HG02610 (cell line): Measurements from ENCODE around the gene TMCO1.
A peak's percentile ranks its signal among the peaks of the same experiment; 100 is the strongest.
"Not testable (repeated sequence)": the region's sequence is repeated elsewhere in the genome, so short reads cannot be mapped to it uniquely, and the experiment has no call there.

Experiments
- ATAC-seq: cut with Tn5 transposase; IDR thresholded peaks from one replicate; pipeline ENCODE4 v1.9.1; 2021; ENCODE audit warnings: mild to moderate bottlenecking, moderate library complexity; ENCODE audit not compliant: unreplicated experiment

TMCO1 gene, protein sequence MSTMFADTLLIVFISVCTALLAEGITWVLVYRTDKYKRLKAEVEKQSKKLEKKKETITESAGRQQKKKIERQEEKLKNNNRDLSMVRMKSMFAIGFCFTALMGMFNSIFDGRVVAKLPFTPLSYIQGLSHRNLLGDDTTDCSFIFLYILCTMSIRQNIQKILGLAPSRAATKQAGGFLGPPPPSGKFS

DNA sequence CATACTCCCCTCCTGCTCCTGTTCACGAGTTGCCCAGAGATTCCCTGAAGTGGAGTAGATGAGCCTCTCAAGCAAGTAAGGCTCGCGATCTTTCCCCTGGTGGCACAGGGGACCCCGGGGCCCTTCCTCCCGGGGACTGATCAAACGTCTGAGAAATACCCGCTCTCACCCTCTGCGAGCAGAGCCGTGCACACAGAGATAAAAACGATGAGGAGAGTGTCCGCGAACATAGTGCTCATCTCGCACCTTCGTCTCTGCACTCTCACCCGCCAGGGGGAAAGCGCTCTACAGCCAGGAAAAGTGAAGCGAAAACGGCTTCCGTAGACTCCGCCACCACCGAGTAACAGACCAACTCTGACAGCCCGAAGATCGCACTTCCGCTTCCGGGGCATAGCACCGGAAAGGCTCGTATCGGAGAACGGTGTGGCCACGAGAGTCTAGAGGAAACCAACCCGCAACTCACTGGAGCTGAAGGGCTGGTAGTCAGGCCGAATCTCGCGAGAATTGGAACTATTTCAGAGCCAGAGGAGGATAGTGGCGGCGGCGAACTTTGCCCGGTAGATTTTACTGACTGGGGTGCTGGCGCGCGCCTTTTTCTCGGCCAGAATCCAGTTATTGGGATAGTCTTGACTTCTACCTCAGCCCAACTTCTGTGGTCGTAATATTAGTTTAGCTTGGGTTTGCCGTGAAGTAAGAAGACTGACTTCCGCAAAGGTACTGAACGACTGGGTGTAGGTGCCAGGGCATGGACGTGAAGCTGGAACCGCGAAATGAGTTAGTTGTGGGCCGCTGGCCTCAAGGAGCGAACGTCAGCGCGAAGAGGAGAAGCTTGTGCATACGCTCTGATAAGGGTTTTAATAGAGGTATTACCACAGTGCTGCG, at the start of gene TMCO1:
Gene TMCO1 (minus strand): TSS at position 356 of the 882 bp plus-strand sequence. CDS start 117 bp downstream, at position 239.
- peak; percentile 99 for ATAC-seq

DNA sequence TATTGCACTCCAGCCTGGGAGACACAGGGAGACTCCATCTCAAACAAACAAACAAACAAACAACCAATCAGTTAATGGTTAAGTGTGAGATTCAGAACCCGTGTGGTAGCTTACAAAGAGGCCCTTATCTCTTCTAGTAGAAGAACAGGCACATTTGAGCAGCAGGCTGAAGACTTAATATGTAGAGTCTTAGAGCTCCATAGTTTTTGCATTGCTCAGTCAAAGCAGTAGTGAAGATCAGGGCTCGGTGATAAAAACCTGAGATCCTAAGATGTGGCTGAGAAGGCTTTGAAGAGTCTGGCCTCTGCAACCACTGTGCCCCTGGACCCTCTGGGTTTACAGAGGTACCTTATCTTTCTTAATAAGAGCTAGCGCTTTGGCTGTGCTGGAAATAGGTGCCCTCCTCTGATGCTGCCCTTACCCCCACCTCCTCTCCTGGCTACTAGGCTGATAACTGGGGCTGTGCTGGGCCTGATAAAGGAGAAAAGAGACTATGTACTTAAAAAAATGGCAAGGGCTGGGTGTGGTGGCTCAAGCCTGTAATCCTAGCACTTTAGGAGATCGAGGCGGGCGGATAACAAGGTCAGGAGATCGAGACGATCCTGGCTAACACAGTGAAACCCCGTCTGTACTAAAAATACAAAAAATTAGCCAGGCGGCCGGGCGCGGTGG, 48.3 kb upstream of the TMCO1 start:
- no peak for ATAC-seq

DNA sequence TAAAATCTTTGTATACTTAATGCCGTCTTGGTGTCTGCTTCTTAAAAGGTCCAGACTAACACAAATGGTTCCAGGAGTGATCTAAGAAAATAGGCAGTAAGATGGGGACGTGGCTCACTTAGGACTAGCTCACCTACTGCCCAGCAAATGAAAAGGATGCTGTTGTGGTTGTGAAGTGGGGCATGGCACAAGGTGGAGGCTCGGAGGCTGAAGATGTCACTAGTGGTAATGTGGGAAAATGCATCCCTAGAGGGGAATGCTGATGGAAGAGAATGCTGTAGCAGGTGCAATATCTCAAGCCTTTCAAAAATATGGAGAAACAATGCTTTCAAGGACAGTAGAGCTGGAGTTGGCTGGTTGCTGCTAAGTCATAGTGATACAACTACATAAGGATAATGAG, 47.5 kb upstream of the TMCO1 start:
- ATAC-seq, result no peak

DNA sequence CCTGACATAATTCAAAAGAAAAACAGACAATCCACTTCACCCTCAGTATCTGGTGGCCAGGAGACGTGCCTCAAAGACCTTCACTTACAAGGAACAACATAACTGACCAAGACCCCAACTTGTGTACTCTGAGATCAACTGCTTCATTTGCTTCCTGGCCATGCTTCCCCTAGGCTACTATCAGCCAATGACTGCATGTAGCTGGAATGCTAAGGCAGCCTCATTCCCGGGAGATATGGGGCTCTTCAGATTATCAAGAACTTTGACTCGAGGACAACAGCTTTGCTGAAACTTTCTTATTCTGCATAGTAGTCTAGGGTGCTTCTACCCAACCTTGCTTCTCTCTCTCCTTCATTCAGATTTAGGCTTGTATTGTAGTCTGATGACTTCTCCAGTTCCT, 47.1 kb upstream of the TMCO1 start:
- ATAC-seq, result no peak

DNA sequence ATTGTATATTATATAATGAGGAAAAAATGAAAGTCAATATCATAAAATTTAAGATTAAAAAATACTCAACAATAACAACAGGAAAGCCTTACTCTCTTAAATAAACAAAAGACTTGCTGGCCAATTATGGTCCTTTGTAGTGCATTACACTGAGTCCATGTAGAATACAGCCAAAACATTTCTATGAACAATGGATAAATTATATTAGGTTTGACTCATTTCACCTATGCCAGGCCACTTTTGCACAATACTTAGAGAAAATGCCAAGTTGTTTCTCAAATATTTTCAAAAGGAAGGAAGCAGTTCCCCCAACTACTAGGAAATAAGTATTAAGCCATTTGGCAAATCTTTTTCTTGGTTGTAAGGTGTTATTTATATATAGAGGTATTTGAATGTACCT, 38.9 kb upstream of the TMCO1 start:
- ATAC-seq, result no peak

DNA sequence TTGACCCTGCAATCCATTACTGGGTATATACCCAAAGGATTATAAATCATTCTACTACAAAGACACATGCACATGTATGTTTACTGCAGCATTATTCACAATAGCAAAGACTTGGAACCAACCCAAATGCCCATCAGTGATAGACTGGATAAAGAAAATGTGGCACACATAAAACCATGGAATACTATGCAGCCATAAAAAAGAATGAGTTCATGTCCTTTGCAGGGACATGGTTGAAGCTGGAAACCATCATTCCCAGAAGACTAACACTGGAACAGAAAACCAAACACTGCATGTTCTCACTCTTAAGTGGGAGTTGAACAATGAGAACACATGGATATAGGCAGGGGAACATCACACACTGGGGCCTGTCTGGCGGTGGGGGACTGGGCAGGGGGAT, 35.8 kb upstream of the TMCO1 start:
- ATAC-seq, result not testable (repeated sequence)

DNA sequence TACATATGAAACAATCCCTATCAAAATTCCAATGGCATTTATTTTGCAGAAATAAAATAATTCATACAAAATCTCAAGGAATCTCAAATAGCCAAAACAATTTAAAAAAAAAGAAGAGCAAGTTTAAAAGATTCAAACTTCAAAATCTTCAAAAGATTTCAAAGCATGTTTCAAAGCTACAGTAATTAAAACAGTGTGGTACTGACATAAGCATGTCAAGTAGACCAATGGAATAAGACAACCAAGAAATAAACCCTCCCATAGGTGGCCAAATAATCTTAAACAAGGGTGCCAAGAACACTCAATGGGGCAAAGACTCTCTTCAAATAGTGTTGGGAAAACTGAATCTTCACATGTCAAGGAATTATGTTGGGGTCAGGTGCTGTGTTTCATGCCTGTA, 30.7 kb upstream of the TMCO1 start:
- no peak for ATAC-seq

DNA sequence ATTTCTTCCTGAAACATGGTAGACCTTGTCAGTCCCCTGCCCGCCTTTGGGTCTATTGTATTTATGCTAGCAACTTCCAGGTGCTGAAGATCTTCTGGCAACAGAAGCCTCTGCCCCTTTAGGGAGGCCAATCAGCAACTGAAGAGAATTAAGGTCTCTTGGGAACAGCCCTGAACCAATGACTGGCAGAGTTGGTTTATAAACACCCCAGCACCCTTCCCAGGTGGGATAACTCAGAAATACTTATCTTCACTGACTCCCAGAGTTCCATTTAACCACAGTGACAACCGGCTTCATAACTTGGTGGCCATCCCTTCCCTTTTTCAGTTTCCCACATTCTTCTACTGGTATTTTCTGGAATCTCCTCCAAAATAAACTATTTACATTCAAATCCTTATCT, 27.2 kb upstream of the TMCO1 start:
- ATAC-seq, result no peak

DNA sequence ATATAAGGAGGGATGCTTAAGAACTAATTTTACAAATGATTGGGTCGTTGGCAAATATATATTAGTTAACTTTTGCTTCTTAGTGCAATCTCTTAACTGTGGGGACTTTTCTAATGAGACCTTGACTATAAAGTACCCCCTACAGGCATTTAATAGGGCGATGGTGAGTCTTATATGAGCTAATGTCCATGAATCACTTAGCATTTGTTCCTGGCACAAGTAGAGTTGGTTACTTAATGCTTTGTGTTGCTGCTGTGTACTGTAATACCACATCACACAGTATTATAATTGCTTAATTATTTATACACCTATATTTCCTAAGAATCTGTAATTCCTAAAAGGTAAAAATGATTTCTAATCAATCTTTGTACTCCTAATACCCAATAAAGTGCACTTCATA, 25.3 kb upstream of the TMCO1 start:
- no peak for ATAC-seq

DNA sequence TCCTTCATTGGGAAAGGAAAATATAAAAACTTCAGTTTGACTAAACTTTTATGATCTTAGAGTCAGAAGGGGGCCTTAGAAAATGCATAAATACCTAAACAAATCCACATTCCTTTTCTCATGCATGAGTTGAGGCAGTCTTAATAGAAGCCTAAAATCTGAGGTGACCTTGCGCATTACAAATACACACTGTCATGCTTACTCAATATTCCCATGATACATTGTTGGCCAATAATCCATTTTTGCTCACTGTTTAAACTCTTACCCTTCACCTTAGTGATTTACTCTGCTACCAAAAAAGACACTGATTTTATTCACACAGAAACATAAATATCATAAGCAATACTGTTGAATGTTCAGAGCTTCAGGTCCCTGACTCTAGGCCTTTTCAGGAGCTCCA, 19.1 kb upstream of the TMCO1 start:
- ATAC-seq, result no peak

DNA sequence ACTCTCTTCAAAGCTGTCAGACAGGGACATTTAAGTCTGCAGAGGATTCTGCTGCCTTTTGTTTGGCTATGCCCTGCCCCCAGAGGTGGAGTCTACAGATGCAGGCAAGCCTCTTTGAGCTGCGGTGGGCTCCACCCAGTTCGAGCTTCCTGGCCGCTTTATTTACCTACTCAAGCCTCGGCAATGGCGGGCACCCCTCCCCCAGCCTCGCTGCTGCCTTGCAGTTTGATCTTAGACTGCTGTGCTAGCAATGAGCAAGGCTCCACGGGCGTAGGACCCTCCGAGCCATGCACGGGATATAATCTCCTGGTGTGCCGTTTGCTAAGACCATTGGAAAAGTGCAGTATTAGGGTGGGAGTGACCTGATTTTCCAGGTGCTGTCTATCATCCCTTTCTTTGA, 14.9 kb upstream of the TMCO1 start:
- ATAC-seq, result not testable (repeated sequence)

DNA sequence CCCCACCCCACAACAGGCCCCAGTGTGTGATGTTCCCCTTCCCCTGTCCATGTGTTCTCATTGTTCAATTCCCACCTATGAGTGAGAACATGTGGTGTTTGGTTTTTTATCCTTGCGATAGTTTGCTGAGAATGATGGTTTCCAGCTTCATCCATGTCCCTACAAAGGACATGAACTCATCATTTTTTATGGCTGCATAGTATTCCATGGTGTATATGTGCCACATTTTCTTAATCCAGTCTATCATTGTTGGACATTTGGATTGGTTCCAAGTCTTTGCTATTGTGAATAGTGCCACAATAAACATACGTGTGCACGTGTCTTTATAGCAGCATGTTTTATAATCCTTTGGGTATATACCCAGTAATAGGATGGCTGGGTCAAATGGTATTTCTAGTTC, 9.5 kb upstream of the TMCO1 start:
- ATAC-seq, result not testable (repeated sequence)

DNA sequence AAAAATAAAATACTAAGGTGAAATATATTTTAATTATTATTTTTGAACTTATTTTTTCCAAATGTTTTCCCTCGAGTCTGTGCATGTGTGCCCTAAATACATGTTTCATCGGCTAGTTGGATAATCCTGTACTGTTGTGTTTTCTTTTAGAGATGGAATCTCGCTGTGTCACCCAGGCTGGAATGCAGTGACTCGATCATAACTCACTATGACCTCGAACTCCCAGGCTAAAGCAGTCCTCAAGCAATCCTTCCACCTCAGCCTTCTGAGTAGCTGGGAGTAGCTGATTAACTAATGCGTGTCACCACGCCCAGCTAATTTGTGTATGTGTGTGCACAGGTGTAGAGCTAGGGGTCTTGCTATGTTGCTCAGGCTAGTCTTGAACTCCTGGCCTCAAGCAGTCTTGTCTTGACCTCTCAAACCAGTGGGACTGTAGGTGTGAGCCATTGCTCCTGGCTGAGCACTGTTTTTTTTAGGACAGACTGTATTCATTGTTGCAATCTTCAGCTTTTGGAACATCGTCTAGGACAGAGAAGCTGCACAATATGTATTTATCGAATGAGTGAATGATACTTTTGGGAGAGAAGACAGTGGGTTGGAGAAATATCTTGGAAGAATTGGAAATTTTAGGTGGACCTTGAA, 4.8 kb upstream of the TMCO1 start:
- ATAC-seq, result no peak

DNA sequence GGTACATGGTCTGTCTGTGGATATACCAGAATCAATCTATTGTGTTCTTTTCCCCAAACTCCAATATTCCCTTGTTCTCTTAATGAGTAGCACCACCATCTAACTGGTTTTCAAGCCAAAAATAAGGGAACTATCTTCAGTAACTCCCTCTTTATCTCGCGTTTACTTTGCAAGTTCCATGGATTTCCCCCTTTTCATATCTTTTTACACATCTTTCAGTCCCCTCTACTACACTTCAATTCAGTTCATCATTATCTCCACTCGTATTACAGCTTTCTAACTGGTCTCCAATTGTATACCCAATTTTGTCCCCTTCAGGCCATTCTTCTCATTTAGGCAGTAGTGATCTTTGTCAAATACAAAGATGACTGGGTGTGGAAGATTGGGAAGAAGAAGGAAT, 4.1 kb upstream of the TMCO1 start:
- no peak for ATAC-seq

DNA sequence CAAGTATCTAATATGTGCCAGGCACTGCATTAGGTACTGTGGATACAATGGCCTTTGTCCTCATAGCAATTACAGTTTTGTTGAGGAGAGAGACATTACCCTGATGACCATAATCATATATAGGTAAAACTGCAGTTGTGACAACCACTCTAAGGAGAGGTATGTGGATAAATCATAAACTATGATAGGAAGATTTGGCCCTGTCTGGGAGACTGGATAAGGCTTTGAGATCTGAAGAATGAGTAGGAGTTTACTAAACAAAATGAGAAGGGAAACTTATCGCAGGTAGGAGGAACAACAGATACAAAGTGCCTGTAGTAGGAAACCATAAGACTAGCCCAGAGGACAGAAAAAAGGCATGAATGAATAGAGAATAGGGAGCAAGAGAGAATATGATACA, 4.4 kb downstream of the TMCO1 start:
- ATAC-seq, result no peak

DNA sequence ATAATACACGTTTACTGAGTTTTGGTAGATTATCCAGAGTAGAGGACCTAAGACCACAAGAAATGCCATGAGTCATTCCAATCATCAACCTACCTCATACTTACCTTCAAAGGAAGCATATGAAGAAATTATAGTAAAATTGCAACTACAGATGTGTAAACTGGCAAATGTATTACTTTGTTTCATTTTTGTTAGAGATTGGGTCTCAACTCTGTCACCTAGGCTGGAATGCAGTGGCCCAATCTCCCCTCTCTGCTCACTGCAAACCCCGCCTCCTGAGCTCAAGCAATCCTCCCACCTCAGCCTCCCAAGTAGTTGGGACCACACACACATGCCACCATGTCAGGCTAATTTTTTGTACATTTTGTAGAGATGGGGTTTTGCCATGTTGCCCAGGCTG, 5.2 kb downstream of the TMCO1 start:
- peak; percentile 43 for ATAC-seq

DNA sequence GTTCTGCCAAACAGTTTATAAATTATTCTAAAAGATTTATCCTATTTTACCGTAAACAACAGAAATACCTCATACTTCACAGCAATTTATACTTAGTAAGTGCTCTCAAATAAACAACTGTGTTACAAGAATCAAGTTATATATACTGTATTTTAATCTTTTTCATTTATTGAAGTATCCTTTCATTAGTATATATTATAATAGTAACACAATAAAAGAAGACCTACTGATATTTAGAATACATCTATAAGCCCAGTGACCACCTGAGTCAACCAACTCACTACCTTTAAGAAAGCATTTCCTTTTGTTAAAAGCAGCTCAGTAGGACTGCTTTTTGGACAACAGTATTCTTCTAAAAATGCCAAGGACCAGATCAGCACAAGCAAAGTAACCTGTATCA, 5.9 kb downstream of the TMCO1 start:
- no peak for ATAC-seq

DNA sequence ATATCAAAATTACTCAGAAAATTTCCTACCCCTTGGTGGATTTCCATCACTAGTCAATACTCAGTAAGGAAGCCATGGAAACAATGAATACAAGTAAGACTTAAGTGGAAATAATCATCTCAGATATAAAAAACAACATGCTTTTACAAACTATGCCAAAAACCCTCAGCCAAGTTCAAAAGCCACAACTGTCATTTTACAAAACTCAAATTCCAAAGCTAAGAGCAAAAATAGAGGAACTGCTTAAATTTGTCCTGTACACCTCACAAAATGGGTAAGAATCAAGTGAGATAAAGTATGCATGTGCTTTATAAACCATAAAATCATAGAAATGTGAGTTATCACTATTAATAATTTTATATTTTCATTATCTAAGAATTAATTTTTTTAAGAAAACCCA, 9.6 kb downstream of the TMCO1 start:
- no peak for ATAC-seq

DNA sequence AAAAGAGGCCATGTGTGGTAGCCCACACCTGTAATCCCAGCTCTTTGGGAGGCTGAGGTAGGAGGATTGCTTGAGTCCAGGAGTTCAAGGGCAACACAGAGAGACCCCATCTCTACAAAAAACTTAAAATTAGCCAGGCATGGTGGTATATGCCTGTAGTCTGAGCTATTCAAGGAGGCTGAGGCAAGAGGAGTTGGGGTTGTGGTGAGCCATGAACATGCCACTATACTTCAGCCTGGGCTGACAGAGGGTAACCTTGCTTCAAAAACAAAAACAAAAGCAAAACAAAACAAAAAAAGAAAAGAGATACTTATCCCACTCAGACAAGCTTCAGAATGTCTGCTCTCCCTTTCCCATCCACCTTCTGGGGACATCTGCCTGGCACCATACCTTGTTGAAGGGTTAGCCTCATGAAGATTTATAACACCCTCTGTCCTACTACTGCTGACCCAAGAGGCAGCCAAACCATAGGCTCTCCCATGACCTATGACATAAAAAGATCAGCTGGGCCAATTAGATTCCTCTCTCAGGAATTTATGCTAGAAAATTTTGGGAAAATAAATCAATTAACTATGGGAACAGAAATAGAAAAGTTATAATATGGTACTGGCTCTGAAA, 13.2 kb downstream of the TMCO1 start:
- no peak for ATAC-seq

DNA sequence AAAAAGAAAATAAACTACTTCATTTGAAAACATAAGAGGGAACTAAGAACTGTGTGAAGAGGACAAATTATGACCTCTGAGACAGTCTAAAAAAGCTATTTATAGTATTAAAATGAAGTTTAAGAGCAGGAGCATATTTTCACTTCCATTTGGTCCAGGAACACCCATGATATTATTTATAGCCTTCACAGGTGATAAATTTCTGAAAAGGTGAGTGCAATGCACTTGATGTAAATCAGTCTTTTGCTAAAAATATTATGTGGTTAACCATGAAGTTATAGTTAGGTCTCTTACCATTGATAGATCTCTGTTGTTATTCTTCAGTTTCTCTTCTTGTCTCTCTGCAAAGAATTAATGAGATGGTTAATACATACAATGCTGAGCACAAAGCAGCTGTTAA, 14.7 kb downstream of the TMCO1 start:
- ATAC-seq, result peak; percentile 84

DNA sequence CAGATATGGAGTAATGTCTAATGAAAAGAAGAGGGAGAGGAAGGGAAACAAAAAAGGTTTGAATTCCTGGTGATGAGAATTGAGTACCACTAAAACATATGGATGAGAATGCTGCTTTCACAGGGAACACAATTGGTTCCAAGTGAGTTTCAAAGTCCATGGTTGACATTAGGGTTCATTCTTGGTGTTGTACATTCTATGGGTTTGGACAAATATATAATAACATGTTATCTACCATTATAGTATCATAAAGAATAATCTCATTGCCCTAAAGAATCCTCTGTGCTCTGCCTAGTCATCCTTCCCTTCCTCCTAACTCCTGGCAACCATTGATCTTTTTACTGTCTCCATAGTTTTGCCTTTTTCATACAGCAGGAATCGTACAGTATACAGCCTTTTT, 20.1 kb downstream of the TMCO1 start:
- no peak for ATAC-seq
